B cell (primary cell): Measurements from ENCODE around the gene CARMIL1.

Source experiments
- CTCF ChIP-seq: fragments of 200-600 bp; IDR thresholded peaks from one replicate; pipeline ENCODE4 v1.8.0; 2022; ENCODE audit warnings: antibody characterized with exemption, mild to moderate bottlenecking
- EZH2 ChIP-seq: IDR thresholded peaks from 2 replicates; pipeline ENCODE4 v1.6.1; 2012; ENCODE audit warnings: borderline replicate concordance, low read depth, mild to moderate bottlenecking, moderate library complexity, low read length; ENCODE audit not compliant: insufficient read depth, poor library complexity, severe bottlenecking

GRCh38 chr6:25576919-25577318 lies 297.7 kb downstream of the CARMIL1 start:
- TF ChIP-seq EZH2 (no peak), CTCF (no peak)
